HG03457 (cell line): ENCODE measurements around the gene GPR12.

Experiments
- ATAC-seq: cut with Tn5 transposase; IDR thresholded peaks from one replicate; pipeline ENCODE4 v1.9.1; 2021; ENCODE audit warnings: moderate number of reproducible peaks; ENCODE audit not compliant: unreplicated experiment

GPR12 gene

GRCh38 chr13:26759907-26760831, at the start of gene GPR12:
Gene GPR12, minus strand, starts transcription at chr13:26760786. Its CDS starts 959 bp downstream, at chr13:26759827.
- ATAC-seq, result no peak

- no peak for ATAC-seq
Observed at GRCh38 chr13:26810095-26810494, 49.5 kb upstream of the GPR12 start.

GRCh38 chr13:26806891-26807290, 46.3 kb upstream of the GPR12 start:
- no peak for ATAC-seq

GRCh38 chr13:26787961-26788360, 27.4 kb upstream of the GPR12 start:
- no peak for ATAC-seq

GRCh38 chr13:26786651-26787295, 26.2 kb upstream of the GPR12 start:
- ATAC-seq, result no peak

- no peak for ATAC-seq
Observed at GRCh38 chr13:26785838-26786630, 25.4 kb upstream of the GPR12 start.

GRCh38 chr13:26784704-26785639, 24.4 kb upstream of the GPR12 start:
- no peak for ATAC-seq

GRCh38 chr13:26780411-26780810, 19.8 kb upstream of the GPR12 start:
- ATAC-seq, result no peak

- no peak for ATAC-seq
Observed at GRCh38 chr13:26779321-26779720, 18.7 kb upstream of the GPR12 start.

GRCh38 chr13:26772531-26772930, 11.9 kb upstream of the GPR12 start:
- no peak for ATAC-seq

GRCh38 chr13:26771796-26772195, 11.2 kb upstream of the GPR12 start:
- ATAC-seq, result no peak

GRCh38 chr13:26762745-26763345, 2.3 kb upstream of the GPR12 start:
- no peak for ATAC-seq

GRCh38 chr13:26760832-26761582, 421 bp upstream of the GPR12 start:
- ATAC-seq, result no peak

- no peak for ATAC-seq
Observed at GRCh38 chr13:26759249-26759906, 1.2 kb downstream of the GPR12 start.

- no peak for ATAC-seq
Observed at GRCh38 chr13:26758496-26759157, 2.0 kb downstream of the GPR12 start.

- no peak for ATAC-seq
Observed at GRCh38 chr13:26756961-26757360, 3.6 kb downstream of the GPR12 start.

GRCh38 chr13:26752671-26753070, 7.9 kb downstream of the GPR12 start:
- no peak for ATAC-seq

GRCh38 chr13:26749905-26750304, 10.7 kb downstream of the GPR12 start:
- no peak for ATAC-seq
